ENCODE data around the gene TAOK1.
A peak's percentile ranks its signal among the peaks of the same experiment; 100 is the strongest.

TAOK1 gene

GRCh38 chr17:29577385-29578211 lies 187.4 kb downstream of the TAOK1 start:
- TF ChIP-seq, protein P1, sequence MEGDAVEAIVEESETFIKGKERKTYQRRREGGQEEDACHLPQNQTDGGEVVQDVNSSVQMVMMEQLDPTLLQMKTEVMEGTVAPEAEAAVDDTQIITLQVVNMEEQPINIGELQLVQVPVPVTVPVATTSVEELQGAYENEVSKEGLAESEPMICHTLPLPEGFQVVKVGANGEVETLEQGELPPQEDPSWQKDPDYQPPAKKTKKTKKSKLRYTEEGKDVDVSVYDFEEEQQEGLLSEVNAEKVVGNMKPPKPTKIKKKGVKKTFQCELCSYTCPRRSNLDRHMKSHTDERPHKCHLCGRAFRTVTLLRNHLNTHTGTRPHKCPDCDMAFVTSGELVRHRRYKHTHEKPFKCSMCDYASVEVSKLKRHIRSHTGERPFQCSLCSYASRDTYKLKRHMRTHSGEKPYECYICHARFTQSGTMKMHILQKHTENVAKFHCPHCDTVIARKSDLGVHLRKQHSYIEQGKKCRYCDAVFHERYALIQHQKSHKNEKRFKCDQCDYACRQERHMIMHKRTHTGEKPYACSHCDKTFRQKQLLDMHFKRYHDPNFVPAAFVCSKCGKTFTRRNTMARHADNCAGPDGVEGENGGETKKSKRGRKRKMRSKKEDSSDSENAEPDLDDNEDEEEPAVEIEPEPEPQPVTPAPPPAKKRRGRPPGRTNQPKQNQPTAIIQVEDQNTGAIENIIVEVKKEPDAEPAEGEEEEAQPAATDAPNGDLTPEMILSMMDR (IDR thresholded peaks at IDR 0.05; ENCODE audit: extremely low read depth, insufficient read depth, missing control alignments), result no peak
- DNase-seq (ENCODE audit: low spot score), result no peak
- in situ Hi-C loops (cut with MboI; ENCODE audit: low pct_unique_long_range_greater_than_20kb, low sequenced_read_pairs, unreplicated experiment), result no loop called here

DNA sequence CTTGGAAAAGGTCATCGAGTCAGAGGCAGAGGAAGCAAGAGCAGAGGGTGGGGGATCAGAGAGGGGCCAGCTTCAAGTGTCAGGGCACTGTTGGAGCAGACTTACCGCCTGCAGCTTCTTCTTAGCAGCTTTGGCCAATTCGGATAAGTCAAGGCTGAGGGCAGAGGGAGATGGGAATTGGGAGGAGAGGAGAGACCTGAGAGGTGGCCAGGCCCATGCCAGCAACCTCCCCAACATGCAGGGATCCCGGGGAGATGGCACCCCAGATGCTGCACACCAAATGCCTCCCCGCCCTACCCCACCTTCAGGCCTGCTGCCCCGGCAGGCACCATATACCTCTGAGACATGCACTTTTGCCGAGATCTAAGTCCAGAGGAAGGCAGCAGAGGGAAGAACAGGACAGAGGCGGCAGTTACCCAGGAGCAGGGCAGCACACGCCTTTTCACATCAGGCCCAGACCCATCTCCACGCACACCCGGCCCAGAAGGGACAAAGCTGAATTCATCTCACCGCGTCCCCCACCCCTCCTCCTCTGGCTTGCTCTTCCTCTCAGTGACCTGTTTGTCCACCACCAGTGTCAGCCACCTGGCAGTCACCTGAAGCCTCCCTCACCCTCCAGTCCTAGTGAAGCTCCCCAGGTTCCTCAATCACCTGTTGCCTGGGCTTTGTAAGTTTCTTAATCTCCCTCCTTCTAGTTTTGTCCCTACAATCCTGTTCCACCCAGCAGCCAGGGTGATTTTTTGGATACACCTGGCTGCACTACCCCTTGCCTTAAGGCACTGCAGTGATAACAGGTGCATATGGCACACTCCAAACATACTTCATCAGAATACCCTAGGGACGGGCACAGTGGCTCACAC lies 188.7 kb downstream of the TAOK1 start:
- in situ Hi-C loops (cut with MboI; ENCODE audit: low pct_unique_long_range_greater_than_20kb, low sequenced_read_pairs, unreplicated experiment), result no loop called here
- TF ChIP-seq, protein P1 (IDR thresholded peaks at IDR 0.05; ENCODE audit: extremely low read depth, insufficient read depth, missing control alignments), result no peak
- no peak for DNase-seq (ENCODE audit: low spot score)

- peak; percentile 95 for DNase-seq (ENCODE audit: low spot score)
- in situ Hi-C loops (cut with MboI; ENCODE audit: low pct_unique_long_range_greater_than_20kb, low sequenced_read_pairs, unreplicated experiment), result no loop called here
- TF ChIP-seq, protein P1 (IDR thresholded peaks at IDR 0.05; ENCODE audit: extremely low read depth, insufficient read depth, missing control alignments), result peak; percentile 94
Observed at GRCh38 chr17:29579866-29580771, 190.0 kb downstream of the TAOK1 start.

DNA sequence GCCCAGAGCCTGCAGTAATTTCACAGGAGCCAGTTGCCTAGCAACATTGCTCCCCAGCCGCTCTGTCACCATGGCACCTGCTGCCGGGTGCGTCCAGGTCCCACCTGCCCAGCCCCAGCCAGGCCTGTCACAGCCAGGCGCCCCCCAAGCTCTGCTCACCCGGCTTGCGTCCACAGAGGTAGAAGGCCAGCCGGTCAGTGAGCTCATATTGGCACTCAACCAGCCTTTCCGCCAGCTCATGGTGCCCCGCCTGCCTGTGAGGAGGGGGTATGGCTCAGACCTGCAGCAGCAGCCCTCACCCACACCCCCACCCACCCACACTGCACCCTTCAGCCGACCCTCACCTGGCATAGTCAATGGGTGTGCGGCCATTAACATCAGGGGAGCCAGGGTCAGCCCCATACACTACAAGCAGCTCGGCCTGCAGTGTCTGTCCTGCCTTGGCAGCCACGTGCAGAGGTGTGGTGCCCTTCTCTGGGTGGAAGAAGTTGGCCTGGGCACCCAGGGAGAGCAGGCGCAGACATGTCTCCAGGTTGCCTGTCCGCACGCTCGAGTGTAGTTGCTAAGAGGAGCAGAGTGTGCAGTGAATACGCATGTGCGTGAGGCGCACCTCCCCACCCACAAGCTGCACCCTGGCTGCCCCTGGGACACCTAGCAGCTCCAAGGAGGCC lies 191.6 kb downstream of the TAOK1 start:
- no peak for DNase-seq (ENCODE audit: low spot score)
- in situ Hi-C loops (cut with MboI; ENCODE audit: low pct_unique_long_range_greater_than_20kb, low sequenced_read_pairs, unreplicated experiment), result no loop called here
- TF ChIP-seq, protein P1 (IDR thresholded peaks at IDR 0.05; ENCODE audit: extremely low read depth, insufficient read depth, missing control alignments), result no peak

DNA sequence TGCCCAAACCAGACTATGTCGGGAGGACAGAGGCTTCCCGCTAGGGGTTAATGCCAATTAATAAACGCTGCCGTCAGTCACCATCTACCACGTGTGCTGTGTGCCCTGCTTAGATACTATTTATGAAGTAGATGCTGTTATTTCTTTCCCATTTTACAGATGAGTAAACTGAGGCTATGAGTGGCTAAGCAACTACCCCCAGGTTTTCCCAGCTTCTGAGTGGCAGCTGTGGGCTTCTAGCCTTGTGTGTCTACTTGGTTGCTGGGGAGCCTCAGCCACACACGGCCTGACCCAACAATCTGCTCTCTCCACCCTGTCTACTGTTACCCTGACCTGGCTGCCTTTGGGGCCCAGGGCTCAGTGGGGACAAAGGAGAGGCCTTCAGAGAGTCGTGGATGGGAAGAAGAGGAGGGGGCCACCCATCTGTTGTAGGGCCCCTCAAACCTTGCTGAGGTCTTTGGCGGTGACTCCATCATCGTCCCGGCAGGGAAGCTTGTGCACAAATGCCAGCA lies 192.1 kb downstream of the TAOK1 start:
- TF ChIP-seq, protein P1 (IDR thresholded peaks at IDR 0.05; ENCODE audit: extremely low read depth, insufficient read depth, missing control alignments), result no peak
- DNase-seq (ENCODE audit: low spot score), result no peak
- in situ Hi-C loops (cut with MboI; ENCODE audit: low pct_unique_long_range_greater_than_20kb, low sequenced_read_pairs, unreplicated experiment), result no loop called here

Data from GM13977 (cell line).